Superior temporal gyrus (tissue), 1 donor: ENCODE data around the gene C1QL2.

Experiments
- DNase-seq: peaks from one replicate; pipeline ENCODE4 v3.0.0-alpha.2; 2016; ENCODE audit errors: extremely low spot score

C1QL2 gene

DNA sequence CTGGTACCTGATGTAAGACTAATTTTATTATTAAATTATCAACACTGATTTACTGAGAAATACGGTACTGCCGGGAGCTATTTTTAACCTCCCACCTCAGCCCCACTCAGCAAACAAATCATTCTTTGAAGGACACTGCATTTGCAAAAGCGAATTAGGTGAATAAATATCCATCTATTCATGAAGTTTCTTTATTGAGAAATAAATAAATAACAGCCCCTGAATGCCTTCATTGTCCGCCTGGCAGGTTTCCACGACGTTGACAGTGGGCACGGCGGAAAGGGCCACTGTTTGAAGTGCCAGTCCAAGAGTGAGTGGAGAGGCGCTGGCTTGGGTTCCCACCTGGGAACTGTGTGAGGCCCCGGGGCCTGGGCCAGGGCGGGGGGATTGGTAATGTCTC is 15.7 kb downstream of the C1QL2 start:
- peak; percentile 55 for DNase-seq

DNA sequence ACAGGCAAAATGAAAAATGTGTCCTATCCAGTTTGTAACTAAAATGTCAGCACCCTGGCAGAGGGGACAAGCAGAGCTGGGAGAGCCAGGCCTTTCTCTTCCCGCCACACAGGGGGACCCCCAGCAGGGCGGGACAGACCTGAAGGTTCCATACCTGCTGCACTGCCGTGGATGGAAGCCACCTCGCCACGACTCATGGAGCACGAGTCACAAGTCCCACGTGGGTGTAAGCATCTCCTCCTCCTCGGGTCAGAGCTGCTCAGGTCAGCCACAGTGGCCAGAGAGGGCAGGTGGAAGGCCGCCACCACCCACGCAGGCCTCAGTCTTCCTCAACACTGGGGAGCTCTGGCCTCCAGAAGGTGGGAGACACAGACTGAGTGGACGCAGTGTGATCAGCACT is 21.0 kb downstream of the C1QL2 start:
- no peak for DNase-seq

DNA sequence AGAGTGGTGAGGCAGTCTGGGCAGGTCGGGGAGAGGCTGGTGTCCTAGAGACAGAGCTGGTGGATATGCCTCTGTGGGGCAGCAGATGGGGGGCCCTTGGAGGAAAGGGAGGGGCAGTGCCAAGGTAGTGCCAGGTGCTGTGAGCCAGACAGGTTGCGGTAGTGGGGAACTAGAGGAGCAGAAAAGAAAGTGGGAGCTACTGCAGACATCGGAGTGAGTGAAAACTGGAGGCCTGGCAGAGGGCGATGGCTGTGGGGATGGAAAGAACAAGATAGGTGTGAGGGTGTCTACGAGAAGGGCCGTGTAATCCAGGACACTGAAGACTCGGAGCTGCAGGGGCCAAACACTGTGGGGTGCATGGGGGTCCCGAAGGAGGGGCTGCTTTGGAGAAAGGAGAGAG is 21.7 kb downstream of the C1QL2 start:
- no peak for DNase-seq

DNA sequence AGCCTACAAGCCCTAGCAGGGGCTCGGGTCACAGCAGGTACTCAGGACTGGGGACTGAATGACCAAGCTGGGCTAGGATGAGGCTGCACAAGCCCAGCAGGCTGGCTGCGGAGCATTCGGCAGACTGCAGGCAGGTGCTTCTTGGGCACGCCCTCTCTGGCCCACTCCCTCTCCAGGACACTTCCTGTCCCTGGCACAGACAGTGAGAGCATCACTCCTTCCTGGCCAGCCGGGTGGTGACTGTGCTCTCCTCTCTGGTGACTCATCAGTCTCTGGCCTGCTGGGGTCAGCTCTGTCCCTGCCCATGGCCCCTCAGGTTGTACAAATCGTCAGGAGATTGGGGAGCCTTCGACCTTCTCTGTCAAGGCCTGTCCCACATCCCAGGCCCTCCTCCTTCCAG is 22.5 kb downstream of the C1QL2 start:
- no peak for DNase-seq

DNA sequence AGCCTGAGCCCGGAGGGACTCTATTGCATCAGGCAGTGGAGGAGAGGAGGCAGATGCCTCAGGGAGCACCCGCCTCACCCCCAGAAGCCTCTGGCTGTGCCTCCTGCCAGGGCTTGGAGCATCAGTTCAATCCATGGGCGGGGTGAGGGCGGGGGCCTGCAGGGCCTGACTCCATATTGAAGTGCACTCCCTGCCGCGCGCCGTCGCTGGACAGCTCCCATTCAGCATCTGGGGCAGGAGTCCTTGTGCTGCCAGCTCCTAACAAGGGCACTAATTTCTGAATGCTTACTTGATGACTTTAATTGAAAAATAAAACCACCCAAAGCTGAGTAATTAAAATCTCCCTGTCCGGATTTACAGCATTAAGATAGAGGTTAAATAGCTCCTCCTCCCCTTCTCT is 23.8 kb downstream of the C1QL2 start:
- DNase-seq: no peak

DNA sequence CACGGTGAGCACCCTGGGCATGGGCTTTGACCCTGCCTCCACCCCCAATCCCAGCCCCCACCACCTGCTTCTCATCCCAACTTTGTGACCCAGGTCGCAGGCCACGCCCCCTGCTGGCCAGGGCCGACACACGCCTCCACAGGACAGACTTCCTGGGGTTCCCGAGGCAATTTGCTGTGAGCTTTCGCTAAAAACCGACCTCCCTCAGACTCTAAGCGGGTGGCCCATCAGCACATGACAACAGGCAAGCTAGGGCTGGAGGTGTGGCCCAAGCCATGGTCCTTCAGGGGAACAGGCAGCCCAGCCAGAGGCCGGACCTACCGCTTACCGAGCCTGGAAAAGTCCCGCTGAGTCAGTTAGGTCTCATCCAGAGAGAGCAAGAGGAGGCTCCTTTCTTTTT is 31.9 kb downstream of the C1QL2 start:
- no peak for DNase-seq

DNA sequence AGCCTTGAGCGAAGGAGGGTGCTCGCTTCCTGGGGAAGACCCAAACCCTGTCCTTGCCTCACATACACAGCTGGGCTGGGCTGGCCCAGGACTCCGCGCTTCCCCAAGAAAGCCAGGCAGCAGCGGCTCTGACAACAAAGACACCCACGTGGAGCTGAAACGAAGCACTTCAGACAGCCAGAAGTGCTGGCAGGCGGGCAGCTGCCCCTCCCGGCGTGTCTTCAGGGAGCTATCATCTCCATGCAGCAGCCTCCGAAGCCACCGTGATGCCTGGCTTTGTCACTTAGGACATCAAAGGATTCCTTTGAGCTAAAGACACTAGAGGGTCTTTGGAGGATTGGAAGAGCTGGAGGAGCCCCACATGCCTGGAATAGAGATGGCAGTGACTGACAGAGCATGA is 35.2 kb downstream of the C1QL2 start:
- DNase-seq: no peak

DNA sequence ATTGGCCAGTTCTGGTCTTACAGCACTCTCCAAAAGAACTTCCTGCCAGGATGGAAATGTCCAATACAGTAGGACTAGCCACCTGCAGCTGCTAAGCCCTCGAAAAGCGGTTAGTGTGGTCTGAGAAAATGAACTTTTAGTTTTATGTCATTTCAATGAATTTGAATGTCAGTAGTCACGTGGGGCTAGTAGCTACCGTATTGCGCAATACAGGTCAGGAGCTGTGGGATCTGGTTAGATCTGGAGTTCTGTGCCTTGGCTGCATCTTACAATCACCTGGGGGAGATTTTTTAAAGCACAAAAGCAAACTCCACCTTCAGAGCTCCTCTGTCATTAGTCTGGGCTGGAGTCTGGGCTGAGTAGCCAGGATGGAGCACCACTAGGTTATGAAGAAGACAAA is 35.9 kb downstream of the C1QL2 start:
- DNase-seq: no peak

DNA sequence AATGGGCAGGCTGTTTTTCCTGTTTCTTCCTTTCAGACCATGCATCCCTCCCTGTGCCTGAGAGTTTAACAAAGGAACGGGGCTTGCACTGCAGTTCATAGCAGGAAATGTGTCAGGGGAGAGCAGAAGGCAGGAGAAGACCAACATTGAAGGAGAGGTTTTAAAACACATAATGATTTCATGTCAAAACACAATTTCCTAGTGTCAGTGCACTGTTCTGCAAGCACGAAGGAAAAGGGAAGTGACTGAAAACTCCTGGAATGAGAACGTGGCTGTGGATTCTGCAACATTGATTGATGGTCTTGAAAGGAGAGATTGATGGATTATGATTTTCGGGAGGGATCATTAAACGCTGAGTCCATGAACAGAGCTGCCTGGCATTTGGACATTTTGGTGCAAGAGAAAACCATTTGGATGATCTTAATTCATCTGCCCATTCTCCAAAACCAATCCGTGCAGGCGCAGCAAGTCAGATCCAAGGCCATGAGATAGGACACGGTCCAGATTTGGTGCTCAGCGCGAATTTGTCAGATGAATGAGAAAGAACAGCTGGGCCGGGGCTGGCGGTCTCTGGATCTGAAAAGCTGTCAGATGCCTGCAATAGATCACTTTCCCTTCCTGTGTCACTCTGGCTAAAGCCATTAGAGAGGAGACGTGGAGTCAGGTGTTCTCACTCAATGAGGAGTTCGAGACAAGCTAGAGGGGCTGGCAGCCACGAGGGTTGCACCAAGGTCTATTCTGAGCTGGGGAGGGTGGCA is 38.4 kb downstream of the C1QL2 start:
- DNase-seq: no peak

DNA sequence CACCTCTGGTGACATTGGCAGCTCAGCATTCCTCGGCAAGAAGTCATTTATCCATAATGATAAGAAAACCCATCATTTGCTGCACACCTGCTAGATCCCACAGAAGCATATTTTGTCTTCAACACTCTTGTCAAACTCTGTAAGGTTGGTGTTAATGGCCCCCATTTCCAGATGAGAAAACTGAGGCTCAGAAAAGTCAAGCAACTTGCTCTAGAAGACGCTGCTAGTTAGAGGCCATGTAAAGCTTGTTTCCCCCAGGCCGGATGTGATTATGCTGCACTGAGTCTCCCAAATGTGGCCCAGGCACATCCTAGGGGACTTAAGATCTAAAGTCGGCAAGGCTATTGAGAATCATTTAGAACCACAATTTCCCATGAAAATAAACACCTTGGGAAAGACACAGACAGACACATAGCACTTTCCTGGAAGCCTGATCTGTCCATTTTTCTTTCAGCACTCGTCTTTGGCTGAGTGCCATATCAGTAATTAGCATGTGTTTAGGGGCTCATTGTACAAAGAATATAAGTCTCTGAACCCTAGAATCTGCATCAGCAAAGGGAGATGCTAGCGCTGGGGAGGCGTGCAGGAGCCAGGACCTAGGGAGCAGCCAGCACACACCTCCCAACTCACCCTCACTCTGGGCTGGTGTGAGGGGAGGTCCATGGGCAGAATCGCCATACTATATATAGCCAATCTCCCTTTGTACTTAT is 39.3 kb downstream of the C1QL2 start:
- DNase-seq: no peak

DNA sequence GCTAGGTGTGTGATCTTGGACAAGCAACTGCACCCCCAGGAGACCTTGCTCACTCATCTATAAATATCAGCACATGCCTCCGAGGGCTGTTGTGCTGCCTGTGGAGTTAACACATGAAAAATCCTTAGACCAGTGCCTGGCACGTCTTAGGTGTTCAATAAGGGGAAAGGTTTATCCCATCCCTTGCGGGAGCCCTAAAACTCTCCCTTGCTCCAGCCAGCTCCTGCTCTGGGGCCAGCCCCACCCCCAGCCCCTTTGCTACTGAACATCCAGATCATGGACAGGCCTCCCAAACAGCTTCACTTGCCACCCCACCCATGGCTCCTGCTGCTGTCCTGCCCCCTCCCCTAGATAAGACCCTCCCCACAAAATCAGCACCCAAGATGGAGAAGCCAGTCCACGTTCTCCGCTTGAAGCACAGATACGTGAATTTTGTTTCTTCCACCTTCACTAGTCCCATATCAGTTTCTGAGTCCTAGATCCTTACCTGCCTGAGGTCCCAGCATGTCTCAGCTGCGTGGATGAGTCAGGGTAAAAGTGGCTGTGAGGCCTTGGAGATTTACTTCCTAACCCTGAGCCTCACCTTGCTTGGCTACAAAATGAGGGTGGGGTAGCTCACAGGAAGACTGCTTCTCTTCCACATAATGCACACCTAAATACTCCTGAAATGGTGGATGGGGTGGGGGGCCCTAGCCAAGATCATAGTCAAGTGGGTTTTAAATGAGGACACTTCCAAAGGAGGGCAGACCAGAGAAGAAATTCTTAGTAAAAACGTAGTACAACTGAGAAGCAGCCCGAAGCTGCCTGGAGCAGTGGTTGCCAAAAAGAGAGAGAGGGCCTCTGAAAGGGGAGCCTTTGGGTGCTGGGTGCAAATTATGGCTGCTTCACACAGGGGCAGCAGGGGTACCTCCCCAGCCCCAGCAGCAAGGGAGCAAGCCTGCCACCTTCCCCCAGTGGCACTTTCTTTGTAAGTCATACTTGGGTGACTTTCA is 40.4 kb downstream of the C1QL2 start:
- no peak for DNase-seq

DNA sequence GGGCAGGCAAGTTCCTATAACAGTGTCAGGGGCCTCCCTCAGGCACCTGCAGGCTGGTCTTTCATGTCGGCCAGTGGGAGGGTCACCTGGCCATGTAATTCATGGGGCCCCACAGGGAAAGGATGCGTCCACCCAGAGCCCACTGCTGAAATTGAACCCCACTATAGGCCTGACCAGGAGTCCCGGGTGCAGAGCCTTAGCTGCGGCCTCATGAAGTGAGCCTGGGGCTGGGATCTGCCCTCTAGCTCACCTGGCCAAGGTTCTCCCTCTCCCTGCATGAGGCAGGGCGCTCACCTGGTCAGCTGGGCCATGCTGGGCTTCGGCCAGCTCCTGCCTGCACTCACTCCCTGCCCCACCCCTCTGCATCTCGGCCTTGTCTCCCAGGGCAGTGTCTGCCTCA is 41.1 kb downstream of the C1QL2 start:
- no peak for DNase-seq

DNA sequence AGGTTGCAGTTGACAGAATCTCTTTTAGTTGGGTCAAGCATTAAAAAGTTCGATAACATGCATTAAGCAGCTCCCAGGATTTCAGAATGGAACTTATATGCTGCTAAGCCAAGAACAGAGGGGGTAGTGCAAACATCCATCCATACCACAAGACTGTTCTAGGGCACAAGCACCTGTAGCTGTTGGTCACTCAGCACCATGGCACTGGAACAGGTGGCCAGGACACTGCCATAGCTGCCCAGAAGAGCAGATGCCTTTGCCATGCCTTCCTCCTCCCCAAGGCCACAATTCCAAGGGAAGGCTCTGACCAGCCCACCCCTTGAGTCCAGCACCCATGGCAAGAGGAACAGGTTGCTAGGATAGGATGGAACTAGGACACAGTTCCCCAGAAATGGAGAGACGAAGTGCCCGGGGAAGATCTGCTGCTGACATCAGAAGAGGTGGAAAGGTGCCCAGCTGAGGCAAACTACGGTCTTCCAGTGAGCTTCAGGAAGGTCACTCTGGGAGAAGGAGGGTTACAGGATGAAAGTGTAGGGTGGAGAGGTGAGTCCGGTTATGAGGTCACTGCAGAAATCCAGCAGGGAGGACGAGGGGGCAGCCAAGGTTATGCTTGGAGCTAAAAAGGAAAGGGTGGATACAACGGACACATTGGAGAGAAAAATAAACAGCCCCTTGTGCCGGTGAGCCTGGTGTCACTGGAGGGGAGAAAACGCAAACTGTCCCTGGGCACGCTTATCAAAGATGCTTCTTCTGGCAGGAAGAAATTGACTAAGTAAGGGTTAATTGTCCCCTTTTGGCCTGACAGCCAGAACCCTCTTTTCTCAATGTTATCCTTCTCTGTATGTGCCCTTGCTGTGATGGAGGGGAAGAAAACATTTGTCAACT is 41.9 kb downstream of the C1QL2 start:
- no peak for DNase-seq

DNA sequence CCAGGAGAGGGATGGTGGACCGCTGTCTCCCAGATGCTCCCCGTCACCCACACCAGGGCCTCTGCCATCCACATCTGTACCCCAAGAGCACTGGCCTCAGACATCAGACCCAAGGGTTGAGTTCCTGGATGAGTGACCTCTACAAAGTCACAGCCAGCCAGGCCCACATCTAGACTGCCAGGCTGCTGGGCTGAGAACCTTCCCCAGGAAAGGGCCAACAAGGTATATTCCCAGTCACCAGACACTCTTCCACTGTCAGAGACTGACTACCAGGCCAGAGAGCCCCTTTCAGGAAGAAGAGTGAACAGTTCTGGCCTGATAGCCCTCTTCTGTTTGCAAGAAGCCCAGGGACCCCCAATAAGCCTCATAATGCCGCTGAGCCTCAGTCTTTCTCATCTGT is 44.3 kb downstream of the C1QL2 start:
- no peak for DNase-seq

DNA sequence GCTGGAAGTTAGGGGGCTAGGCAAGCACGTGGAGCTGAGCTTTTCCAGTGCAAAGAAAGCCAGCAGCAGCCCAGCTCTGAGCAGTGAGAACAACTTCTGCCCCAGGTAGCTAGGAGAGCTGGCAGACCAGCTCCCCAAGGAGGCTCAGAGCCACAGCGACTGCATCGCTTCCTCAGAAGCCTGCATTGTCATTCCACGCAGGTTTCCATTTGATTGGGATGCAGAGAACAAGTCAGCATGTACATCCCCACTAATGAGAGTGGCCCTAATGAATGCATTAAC is 45.1 kb downstream of the C1QL2 start:
- no peak for DNase-seq

DNA sequence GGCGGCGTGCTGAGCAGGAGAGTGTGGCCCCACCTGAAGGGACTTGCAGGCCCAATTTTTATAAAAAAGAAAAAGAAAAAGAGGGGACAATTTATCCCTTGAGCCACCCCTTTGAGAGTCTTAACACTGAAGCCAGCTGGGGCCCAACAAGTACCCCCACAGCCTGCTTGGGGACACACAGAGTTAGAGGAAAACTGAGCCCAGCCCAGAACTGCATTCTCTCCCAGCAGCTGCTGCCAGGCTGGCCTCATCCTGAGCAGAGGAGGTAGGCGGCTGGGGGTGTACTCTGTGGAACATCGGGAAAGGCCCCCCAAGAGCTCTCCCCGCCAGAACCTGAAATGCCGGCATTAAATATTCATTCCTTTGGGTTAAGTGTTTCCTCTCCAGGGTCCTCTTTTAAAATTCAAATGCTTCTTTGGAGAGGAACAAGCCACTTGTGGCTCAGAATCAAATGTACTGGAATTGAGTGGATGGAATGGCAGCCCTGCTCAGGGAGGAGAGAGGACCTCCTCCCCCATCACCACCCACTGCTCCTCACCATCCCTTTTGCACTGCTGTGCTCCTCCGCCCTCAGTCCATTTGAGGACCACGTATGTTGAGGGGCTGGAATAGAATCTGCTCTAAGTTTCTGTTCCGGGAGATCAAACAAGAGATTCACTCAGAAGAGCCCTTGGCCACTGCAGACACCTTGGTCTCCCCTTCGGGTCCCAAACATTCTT is 45.6 kb downstream of the C1QL2 start:
- DNase-seq: no peak

DNA sequence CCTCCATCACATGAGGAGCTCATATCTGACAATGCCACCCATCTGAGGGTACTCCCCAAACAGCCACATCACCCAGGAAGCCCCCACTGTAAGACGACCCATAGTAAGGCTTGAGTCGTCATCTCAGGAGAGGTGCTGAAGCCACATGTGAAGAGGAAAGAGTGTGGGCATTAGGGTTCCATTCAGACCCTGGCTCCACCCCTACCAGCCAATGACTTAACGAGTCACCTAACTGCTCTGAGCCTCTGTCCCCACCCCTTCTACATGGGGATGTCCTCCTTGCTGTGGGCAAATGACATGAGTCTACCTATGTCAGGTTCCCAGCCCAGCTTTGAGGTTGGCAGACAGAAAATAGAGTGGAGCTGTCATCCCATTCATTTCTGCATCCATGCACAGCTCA is 46.3 kb downstream of the C1QL2 start:
- no peak for DNase-seq

DNA sequence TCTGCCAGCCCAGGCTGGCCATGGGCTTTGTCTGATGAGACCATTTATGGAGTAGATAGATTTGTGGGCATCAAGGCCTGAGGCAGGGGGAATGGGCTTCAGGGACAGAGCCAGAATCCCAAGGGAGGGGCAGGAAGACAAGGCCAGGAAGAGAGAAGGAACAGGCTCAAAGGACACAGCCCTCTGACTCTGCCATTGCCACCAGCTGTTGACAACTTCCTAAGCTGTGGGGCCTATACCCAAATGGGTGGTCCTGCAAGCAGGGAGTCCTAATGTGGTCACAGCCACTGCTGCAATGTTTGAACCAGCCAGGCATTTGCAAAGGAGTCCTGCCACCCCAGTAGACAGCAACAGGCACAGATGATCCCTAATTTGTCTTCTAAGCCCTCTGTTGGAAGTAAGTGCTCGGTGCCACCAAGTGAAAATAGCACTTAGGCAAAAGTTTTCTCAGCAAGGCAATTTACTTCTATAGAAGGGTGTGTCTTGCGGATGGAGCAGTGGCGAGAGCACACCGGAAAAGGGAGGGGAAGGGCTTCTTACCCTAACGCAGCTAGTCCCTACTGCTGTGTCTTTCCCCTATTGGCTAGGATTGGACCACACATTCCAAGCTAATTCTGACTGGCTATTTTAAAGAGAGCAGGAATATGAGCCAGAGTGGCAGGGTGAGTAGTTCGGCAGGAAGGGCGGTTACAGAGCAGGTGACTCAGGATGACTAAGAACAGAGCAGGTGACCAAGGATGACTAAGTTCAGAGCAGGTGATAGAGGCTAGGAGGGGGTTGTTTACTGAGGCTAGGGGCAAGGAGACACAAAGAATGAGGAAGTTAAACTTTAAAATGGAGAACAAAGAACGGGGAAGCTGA is 47.2 kb downstream of the C1QL2 start:
- no peak for DNase-seq

DNA sequence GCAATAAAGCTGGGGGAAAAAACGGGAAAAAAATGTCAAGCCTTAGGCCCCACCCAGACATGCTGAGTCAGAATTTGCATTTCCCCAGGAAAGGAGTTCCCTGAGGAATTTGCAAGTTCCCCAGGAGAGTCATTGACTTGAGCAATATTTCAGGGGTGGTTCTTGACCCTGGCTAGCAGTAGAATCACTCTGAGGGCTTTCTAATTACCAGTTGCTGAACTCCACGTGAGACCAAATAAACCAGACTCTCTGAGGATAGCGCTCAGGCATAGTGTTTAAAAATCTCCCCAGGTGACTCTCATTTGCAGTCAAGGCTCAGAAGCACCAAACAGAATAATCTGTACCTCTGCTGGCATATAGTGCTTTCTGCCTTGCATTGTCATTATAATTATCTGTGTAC is 48.7 kb downstream of the C1QL2 start:
- DNase-seq: no peak

DNA sequence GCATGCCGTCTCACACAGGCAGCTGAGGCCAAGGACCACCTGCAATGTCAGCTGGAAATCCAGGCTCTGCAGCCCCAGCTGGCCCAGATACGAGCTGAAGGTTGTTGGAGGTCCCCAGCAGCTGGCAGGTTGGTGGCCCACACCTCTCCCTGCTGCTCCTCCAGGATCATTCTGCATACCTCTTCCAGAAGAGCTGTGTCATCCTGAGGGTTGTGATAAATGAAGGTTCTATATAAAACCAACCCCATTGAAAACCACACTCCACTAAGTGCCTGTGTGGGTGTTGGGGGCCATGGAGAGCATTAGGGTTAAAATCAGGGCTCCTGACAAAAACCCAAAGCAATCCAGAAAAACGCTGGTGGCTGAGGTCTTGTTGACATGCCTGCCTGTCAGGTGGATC is 50.4 kb downstream of the C1QL2 start:
- DNase-seq: no peak
